SK-N-SH (cell line): ENCODE data around the gene AUTS2. TPM values are rescaled to one million over a fixed set of nuclear protein-coding genes. Genes with fewer than 3 reads are reported as not detected.
A peak's percentile ranks its signal among the peaks of the same experiment; 100 is the strongest.

ENCODE experiments used
- CTCF ChIA-PET: fragments of 300-600, 350-600 bp; formaldehyde crosslinking; extraction: SDS; loops from one replicate; lab custom pipeline; 2021; lab: Yijun Ruan, JAX
- POLR2A ChIA-PET: fragments of 350-600 bp; sonication (Branson Sonifier 250); formaldehyde crosslinking; extraction: SDS; loops from one replicate; lab custom pipeline; 2020; ENCODE audit warnings: antibody characterized with exemption, inconsistent platforms; lab: Yijun Ruan, JAX
- DNase-seq: peaks from one replicate; pipeline ENCODE4 v3.0.0; 2012
- H2AFZ ChIP-seq: fragments of 200-600 bp; sonication (generic); 2 replicates; pipeline ENCODE4 v1.8.1; 2016; ENCODE audit warnings: antibody characterized with exemption, mild to moderate bottlenecking, low read depth
- H3F3A ChIP-seq: fragments of 200-600 bp; sonication (generic); replicated peaks from 2 replicates; pipeline ENCODE3; 2016; ENCODE audit warnings: antibody characterized with exemption, mild to moderate bottlenecking; ENCODE audit not compliant: insufficient read depth
- H3K27ac ChIP-seq, 2 experiments: fragments of 200-500 bp in 1 of 2; fragments of 200-600 bp in 1 of 2; sonication (Bioruptor generic) in 1 of 2; sonication (generic), shearing (Covaris generic) in 1 of 2; 2 replicates each; pipeline versions ENCODE4 v1.5.1 to v1.6.1; 2014 to 2016; ENCODE audit warnings: low read depth in 2 of 2, inconsistent platforms in 1 of 2, low read length in 1 of 2, mild to moderate bottlenecking in 1 of 2, mixed read lengths in 1 of 2
- H3K27me3 ChIP-seq: fragments of 200-600 bp; sonication (generic), shearing (Covaris generic); 2 replicates; pipeline ENCODE4 v1.6.1; 2016; ENCODE audit warnings: mixed run types; ENCODE audit not compliant: insufficient read depth
- H3K36me3 ChIP-seq, 2 experiments: fragments of 200-500 bp in 1 of 2; fragments of 200-600 bp in 1 of 2; sonication (Bioruptor generic) in 1 of 2; sonication (generic) in 1 of 2; replicated peaks in 1 of 2; 2 replicates each; pipeline versions ENCODE3 to v1.5.1; 2014 to 2016; ENCODE audit warnings: low read length in 1 of 2, mild to moderate bottlenecking in 1 of 2; ENCODE audit not compliant: insufficient read depth in 2 of 2, control insufficient read depth in 1 of 2
- H3K4me1 ChIP-seq, 2 experiments: fragments of 200-500 bp in 1 of 2; fragments of 200-600 bp in 1 of 2; sonication (Bioruptor generic) in 1 of 2; sonication (generic), shearing (Covaris generic) in 1 of 2; 2 replicates each; pipeline versions ENCODE4 v1.5.1 to v1.6.1; 2014 to 2016; ENCODE audit warnings: low read depth in 1 of 2, low read length in 1 of 2, mixed run types in 1 of 2; ENCODE audit not compliant: insufficient read depth in 2 of 2, control insufficient read depth in 1 of 2
- H3K4me2 ChIP-seq: fragments of 200-600 bp; sonication (generic), shearing (Covaris generic); 2 replicates; pipeline ENCODE4 v1.6.1; 2017; ENCODE audit warnings: mixed run types
- H3K4me3 ChIP-seq, 2 experiments: fragments of 200-500 bp in 1 of 2; fragments of 200-600 bp in 1 of 2; sonication (Bioruptor generic) in 1 of 2; sonication (generic), shearing (Covaris generic) in 1 of 2; 2 replicates each; pipeline versions ENCODE4 v1.5.1 to v1.8.1; 2014 to 2016; ENCODE audit warnings: low read depth in 2 of 2, inconsistent platforms in 1 of 2, low read length in 1 of 2, mild to moderate bottlenecking in 1 of 2, mixed read lengths in 1 of 2, moderate library complexity in 1 of 2
- H3K79me2 ChIP-seq: fragments of 200-600 bp; sonication (generic); 2 replicates; pipeline ENCODE4 v1.8.1; 2017; ENCODE audit warnings: mild to moderate bottlenecking; ENCODE audit not compliant: insufficient read depth
- H3K9ac ChIP-seq: fragments of 200-600 bp; sonication (generic); 2 replicates; pipeline ENCODE4 v1.6.1; 2017; ENCODE audit warnings: mixed run types
- H3K9me2 ChIP-seq: fragments of 200-600 bp; sonication (generic); 2 replicates; pipeline ENCODE4 v1.6.1; 2017; ENCODE audit warnings: mixed run types
- H3K9me3 ChIP-seq: fragments of 200-600 bp; sonication (generic); 2 replicates; pipeline ENCODE4 v1.6.1; 2017; ENCODE audit warnings: mixed run types, mild to moderate bottlenecking, moderate library complexity
- H4K20me1 ChIP-seq: fragments of 200-600 bp; sonication (generic); 2 replicates; pipeline ENCODE4 v1.6.1; 2017; ENCODE audit warnings: mild to moderate bottlenecking, mixed run types; ENCODE audit not compliant: insufficient read depth
- FOXJ3 ChIP-seq: sonication (generic); formaldehyde crosslinking; IDR thresholded peaks from 2 replicates; pipeline ENCODE4 v1.5.1; 2020; ENCODE audit warnings: mild to moderate bottlenecking, missing genetic modification reagents
- FOXM1 ChIP-seq: IDR thresholded peaks from 2 replicates; pipeline ENCODE4 v1.4.0; 2012; ENCODE audit warnings: low read depth, mild to moderate bottlenecking
- IRF3 ChIP-seq: fragments of 150-350 bp; IDR thresholded peaks from 2 replicates; pipeline ENCODE4 v1.6.1; 2016; ENCODE audit warnings: mild to moderate bottlenecking, low read depth, low read length
- NFIC ChIP-seq: IDR thresholded peaks from 2 replicates; pipeline ENCODE4 v1.4.0; 2012; ENCODE audit warnings: borderline replicate concordance
- NRF1 ChIP-seq: IDR thresholded peaks from 2 replicates; pipeline ENCODE4 v1.6.1; 2012; ENCODE audit warnings: low read depth, mild to moderate bottlenecking, low read length
- RCOR1 ChIP-seq: fragments of 150-350 bp; IDR thresholded peaks from 2 replicates; pipeline ENCODE4 v1.6.1; 2017; ENCODE audit warnings: antibody characterized with exemption, low read length
- RFX5 ChIP-seq: IDR thresholded peaks from 2 replicates; pipeline ENCODE4 v1.6.1; 2012; ENCODE audit warnings: mild to moderate bottlenecking, improper control_type of control experiment, low read length
- RXRA ChIP-seq: IDR thresholded peaks from 2 replicates; pipeline ENCODE4 v1.4.0; 2012; ENCODE audit warnings: low read depth, mild to moderate bottlenecking, borderline replicate concordance
- SMC3 ChIP-seq: IDR thresholded peaks from 2 replicates; pipeline ENCODE4 v1.6.1; 2012; ENCODE audit warnings: low read depth, low read length, improper control_type of control experiment
- TAF1 ChIP-seq: IDR thresholded peaks from 2 replicates; pipeline ENCODE4 v1.6.1; 2012; ENCODE audit warnings: low read depth, mild to moderate bottlenecking, low read length, moderate library complexity, borderline replicate concordance
- TCF12 ChIP-seq: IDR thresholded peaks from 2 replicates; pipeline ENCODE4 v1.4.0; 2012
- USF1 ChIP-seq: IDR thresholded peaks from 2 replicates; pipeline ENCODE4 v1.4.0; 2012; ENCODE audit warnings: low read depth, borderline replicate concordance
- WGBS: methylation state at CpG from one replicate; pipeline ENCODE4 v1.1.6; 2017; ENCODE audit warnings: low lambda C conversion rate; 5-methylcytosine and 5-hydroxymethylcytosine counted together
- polyA plus RNA-seq, 3 experiments: library from polyadenylated mRNA; depleted of rRNA; stranded (reverse); fragments of >200 nt; gene quantifications; 2 replicates each; pipeline ENCODE4 v1.2.3, GENCODE V29; 2012
- TF ChIP-seq, protein P1 (sequence below): IDR thresholded peaks from 2 replicates; pipeline ENCODE4 v1.4.0; 2012; ENCODE audit warnings: low read depth, borderline replicate concordance
- TF ChIP-seq, protein P2 (sequence below): IDR thresholded peaks from 2 replicates; pipeline ENCODE4 v1.4.0; 2012; ENCODE audit warnings: low read depth

Gene AUTS2
- polyA plus RNA-seq, 1 of the 3 experiments (the other 2 are of a cell fraction): 15.6 TPM

DNA sequence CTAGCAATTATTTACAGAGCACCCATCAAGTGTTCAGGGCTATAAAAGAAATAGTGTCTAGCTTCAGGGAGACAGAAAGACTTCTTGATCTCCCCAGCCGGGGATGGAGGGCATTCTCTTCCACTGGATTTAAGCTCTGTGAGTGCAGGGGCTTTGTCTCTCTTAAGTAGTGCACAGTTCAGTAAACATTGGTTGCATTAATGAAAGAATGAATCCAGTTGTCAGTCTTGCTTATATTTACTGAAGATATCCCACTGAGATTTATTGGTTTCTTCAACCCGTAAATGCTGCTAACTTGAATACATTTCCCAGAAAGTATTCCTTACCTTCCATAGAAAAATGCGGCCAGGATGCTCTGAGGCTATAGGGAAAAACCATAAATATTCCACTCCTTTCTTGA lies 41.9 kb downstream of the AUTS2 start:
- POLR2A ChIA-PET: no interaction called here
- Histone ChIP-seq H3K9ac (no peak overlapping the region), H3K27ac (no peak overlapping the region), H3K9me3 (no peaks in the 10 kb centered on the region), H3F3A (no peaks in the 10 kb centered on the region), H4K20me1 (peaks cover 54% of the 10 kb centered on the region), H3K9me2 (no peaks in the 10 kb centered on the region), H3K4me3 (no peak overlapping the region), H3K27me3 (no peaks in the 10 kb centered on the region), H3K4me1 (peaks cover 0 to 35% of the 10 kb centered on the region in 2 experiments; a peak in 3 of 4 replicates), H3K4me2 (no peak overlapping the region), H3K36me3 (no peaks in the 10 kb centered on the region), H2AFZ (no peak overlapping the region), H3K79me2 (peaks cover 11% of the 10 kb centered on the region)
- CTCF ChIA-PET: interaction anchor here (1.1 to 1.7 kb wide), 4 partner anchors 15 to 521 kb away, joined by 3 to 4 read pairs (median 3); no protein-coding TSS in a partner anchor
- TF ChIP-seq, protein P1, sequence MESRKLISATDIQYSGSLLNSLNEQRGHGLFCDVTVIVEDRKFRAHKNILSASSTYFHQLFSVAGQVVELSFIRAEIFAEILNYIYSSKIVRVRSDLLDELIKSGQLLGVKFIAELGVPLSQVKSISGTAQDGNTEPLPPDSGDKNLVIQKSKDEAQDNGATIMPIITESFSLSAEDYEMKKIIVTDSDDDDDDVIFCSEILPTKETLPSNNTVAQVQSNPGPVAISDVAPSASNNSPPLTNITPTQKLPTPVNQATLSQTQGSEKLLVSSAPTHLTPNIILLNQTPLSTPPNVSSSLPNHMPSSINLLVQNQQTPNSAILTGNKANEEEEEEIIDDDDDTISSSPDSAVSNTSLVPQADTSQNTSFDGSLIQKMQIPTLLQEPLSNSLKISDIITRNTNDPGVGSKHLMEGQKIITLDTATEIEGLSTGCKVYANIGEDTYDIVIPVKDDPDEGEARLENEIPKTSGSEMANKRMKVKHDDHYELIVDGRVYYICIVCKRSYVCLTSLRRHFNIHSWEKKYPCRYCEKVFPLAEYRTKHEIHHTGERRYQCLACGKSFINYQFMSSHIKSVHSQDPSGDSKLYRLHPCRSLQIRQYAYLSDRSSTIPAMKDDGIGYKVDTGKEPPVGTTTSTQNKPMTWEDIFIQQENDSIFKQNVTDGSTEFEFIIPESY: no peak
- TF ChIP-seq IRF3: no peak
- no peak for TF ChIP-seq RXRA
- TF ChIP-seq RFX5: no peak
- no peak for TF ChIP-seq FOXJ3 (CRISPR knock-in tag)
- TF ChIP-seq SMC3: no peak
- no peak for TF ChIP-seq USF1
- no peak for TF ChIP-seq FOXM1
- TF ChIP-seq TAF1: no peak
- TF ChIP-seq TCF12: no peak
- no peak for TF ChIP-seq RCOR1
- TF ChIP-seq, protein P2, sequence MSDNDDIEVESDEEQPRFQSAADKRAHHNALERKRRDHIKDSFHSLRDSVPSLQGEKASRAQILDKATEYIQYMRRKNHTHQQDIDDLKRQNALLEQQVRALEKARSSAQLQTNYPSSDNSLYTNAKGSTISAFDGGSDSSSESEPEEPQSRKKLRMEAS: no peak
- no peak for TF ChIP-seq NFIC
- WGBS: 86% methylated on average over 3 of the region's 3 CpGs
- DNase-seq: no peak

DNA sequence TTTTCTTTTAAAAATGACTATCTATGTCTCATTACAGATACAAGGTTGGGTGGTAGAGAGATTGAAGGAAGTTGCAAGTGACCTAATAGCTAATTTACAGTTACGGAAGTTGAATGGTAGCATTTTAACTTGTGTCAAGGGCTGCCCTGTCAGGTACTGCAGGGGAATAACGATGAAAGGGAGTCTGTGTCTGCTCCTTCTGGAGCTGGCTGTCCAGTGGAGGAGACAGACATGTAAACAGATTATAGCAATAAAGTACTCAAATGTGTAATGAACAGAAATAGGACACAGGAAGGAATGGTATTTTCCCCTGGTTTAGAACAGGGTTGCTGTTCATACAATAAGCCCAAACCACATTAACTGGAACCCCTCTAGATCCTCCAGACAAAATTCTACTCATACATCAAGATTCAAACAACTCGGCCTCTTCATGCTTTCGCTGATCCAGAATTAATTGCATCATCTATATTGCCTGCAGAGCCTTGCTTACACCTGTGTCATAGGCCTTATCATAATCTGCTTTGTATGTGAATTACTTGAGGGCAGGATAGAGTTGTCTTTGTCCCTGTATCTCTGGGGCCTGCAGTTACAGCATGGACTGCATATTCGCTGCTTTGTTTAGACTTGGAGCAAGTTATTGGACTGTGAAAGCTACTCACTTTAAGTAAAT lies 42.8 kb downstream of the AUTS2 start:
- WGBS: 90% methylated on average over 5 of the region's 5 CpGs
- no peak overlapping the region for H3K4me3 ChIP-seq
- no peaks in the 10 kb centered on the region for H3F3A ChIP-seq
- H3K36me3 ChIP-seq: no peaks in the 10 kb centered on the region
- H3K27me3 ChIP-seq: no peaks in the 10 kb centered on the region
- ChIA-PET CTCF (interaction anchor here (1.1 to 1.7 kb wide), 3 partner anchors 15 to 521 kb away, joined by 3 to 4 read pairs (median 3); no protein-coding TSS in a partner anchor), POLR2A (no interaction called here)
- peak overlapping the region in 1 of 2 experiments; percentile 58; a peak in 2 of 4 replicates for H3K27ac ChIP-seq
- no peak for DNase-seq
- H3K4me2 ChIP-seq: no peak overlapping the region
- peaks cover 52% of the 10 kb centered on the region for H4K20me1 ChIP-seq
- H2AFZ ChIP-seq: no peak overlapping the region
- no peak for TF ChIP-seq NRF1
- peaks cover 16% of the 10 kb centered on the region for H3K79me2 ChIP-seq
- H3K9me3 ChIP-seq: no peaks in the 10 kb centered on the region
- no peaks in the 10 kb centered on the region for H3K9me2 ChIP-seq
- H3K9ac ChIP-seq: no peak overlapping the region
- H3K4me1 ChIP-seq: peaks cover 0 to 33% of the 10 kb centered on the region in 2 experiments; a peak in 3 of 4 replicates
